Measurements from ENCODE around the gene MLLT1.
A peak's percentile ranks its signal among the peaks of the same experiment; 100 is the strongest.

Gene MLLT1

DNA sequence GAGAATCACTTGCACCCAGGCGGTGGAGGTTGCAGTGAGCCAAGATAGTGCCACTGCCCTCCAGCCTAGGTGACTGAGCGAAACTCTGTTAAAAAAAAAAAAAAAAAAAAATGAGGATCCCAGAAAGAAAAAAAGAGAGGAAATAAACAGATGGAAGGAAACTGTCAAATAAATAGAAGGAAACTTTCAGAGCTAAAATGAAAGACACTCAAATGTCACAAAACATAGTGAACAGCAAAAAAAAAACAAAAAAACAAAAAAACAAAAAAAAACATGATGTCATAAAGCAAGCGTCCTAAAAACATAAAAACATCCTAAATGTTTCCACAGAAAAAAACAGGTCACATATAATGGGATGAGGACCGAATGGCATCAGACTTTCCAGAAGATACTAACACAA lies 15.0 kb downstream of the MLLT1 start:
- H3K9me3 ChIP-seq, result no peaks in the 10 kb centered on the region
- no peaks in the 10 kb centered on the region for H3K4me1 ChIP-seq
- no peak overlapping the region for H3K4me3 ChIP-seq (ENCODE audit: low read depth, low read length)
- DNase-seq, result no peak
- H3K27me3 ChIP-seq, result no peaks in the 10 kb centered on the region
- TF ChIP-seq, protein P1, sequence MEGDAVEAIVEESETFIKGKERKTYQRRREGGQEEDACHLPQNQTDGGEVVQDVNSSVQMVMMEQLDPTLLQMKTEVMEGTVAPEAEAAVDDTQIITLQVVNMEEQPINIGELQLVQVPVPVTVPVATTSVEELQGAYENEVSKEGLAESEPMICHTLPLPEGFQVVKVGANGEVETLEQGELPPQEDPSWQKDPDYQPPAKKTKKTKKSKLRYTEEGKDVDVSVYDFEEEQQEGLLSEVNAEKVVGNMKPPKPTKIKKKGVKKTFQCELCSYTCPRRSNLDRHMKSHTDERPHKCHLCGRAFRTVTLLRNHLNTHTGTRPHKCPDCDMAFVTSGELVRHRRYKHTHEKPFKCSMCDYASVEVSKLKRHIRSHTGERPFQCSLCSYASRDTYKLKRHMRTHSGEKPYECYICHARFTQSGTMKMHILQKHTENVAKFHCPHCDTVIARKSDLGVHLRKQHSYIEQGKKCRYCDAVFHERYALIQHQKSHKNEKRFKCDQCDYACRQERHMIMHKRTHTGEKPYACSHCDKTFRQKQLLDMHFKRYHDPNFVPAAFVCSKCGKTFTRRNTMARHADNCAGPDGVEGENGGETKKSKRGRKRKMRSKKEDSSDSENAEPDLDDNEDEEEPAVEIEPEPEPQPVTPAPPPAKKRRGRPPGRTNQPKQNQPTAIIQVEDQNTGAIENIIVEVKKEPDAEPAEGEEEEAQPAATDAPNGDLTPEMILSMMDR (IDR thresholded peaks at IDR 0.05; ENCODE audit: low read depth, low read length), result no peak
- peaks cover 80% of the 10 kb centered on the region for H3K36me3 ChIP-seq

DNA sequence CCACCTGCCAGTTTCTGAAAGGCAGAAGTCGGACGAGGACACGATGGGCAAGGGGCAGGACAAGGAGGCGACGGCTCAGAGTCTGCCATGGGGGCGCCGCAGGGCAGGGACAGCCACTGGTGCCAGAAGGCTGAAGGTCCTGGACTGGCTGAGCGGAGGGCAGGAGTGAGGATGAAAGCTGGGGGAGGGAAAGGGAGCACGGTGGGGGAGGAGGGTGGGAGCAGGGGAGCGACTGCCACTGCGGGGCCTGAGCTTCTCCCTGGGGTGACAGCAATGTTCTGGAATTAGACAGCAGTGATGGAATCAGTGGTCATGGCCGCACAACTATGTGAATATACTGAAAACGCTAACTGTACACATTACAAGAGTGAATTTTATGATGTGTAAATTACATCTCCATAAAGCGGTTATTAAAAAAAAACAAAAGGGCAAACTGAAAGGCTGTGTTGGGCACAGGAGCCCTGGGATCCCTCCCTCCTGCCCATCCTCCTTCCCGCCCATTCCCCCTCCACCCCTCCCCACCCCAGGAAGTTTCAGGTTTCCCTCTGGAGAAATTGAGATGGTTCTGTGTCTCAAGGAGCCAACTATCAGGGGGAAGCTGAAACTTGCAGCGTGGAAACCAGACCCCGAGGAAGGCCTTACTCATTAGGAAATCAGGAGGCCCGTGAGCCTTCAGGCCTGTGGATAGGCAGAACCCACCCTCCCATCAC lies 15.9 kb downstream of the MLLT1 start:
- peaks cover 77% of the 10 kb centered on the region for H3K36me3 ChIP-seq

DNA sequence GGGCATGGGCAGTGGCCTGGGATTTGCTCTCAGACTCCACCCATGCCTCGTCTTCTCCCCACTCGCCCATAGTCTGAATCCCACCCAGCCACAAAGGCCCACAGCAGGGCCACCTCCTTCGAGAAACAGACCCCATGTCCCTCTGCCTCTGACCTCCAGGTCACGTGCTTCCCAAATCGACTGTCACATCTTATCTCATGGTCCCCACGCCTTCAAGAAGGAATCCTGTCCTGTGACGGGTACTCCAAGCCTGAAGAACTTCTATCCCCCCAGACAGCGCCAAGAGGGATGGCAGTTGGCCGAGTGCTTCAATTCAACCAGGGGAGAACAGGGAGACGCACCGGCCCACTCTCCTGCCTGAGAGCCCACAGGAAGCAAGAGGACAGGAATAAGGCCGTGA lies 16.5 kb downstream of the MLLT1 start:
- Histone ChIP-seq H3K36me3 (peaks cover 77% of the 10 kb centered on the region), H3K4me1 (no peaks in the 10 kb centered on the region), H3K27me3 (no peaks in the 10 kb centered on the region), H3K4me3 (ENCODE audit: low read depth, low read length) (no peak overlapping the region), H3K9me3 (no peaks in the 10 kb centered on the region)
- no peak for DNase-seq
- TF ChIP-seq, protein P1 (IDR thresholded peaks at IDR 0.05; ENCODE audit: low read depth, low read length), result no peak

More for the DNA sequence above, 15.9 kb downstream of the MLLT1 start:
- Histone ChIP-seq H3K27me3 (no peaks in the 10 kb centered on the region), H3K9me3 (no peaks in the 10 kb centered on the region), H3K4me3 (ENCODE audit: low read depth, low read length) (no peak overlapping the region), H3K4me1 (no peaks in the 10 kb centered on the region)
- DNase-seq, result no peak
- TF ChIP-seq, protein P1 (IDR thresholded peaks at IDR 0.05; ENCODE audit: low read depth, low read length), result no peak

DNA sequence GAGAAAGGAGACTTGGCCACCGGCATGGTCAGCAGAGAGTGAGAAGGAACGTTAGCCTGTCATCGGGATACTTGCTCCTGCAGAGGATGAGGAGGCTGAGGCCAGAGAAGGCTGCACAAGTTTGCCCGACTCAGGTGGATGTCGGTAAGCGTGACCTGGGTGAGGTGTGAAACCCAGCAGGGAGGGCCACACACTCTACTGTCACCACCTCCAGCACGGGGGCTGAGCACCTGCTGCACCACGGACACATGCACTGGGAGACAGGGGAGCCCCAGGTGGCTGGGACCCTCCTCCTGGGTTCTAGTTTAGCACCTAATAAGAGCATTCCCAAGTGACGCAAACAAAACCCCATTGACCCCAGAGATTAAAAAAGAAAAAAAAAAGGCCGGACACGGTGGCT lies 17.3 kb downstream of the MLLT1 start:
- Histone ChIP-seq H3K36me3 (peaks cover 77% of the 10 kb centered on the region), H3K4me3 (ENCODE audit: low read depth, low read length) (no peak overlapping the region), H3K9me3 (no peaks in the 10 kb centered on the region), H3K4me1 (no peaks in the 10 kb centered on the region), H3K27me3 (no peaks in the 10 kb centered on the region)
- DNase-seq, result no peak
- TF ChIP-seq, protein P1 (IDR thresholded peaks at IDR 0.05; ENCODE audit: low read depth, low read length), result no peak

DNA sequence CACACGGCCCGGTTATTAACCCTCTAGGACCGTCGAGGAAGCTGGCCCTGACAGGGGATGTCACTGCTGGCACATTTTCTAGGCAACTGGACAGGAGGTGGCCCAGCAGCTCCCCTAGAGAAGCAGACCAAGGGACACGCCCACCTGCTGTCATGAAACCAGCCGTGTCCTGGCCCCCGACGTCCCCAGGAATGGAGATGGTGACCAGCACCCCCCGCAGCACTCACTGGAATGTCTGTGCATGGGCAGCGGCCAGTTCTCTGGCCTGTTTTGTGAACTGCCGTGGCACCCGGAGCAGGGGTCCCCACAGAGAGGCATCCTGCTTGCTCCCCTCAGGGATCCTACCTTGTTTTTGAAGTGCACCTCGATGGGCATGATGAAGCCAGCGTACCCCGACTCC lies 17.9 kb downstream of the MLLT1 start:
- DNase-seq, result no peak
- H3K27me3 ChIP-seq, result no peaks in the 10 kb centered on the region
- peaks cover 76% of the 10 kb centered on the region for H3K36me3 ChIP-seq
- no peaks in the 10 kb centered on the region for H3K4me1 ChIP-seq
- no peaks in the 10 kb centered on the region for H3K9me3 ChIP-seq
- TF ChIP-seq, protein P1 (IDR thresholded peaks at IDR 0.05; ENCODE audit: low read depth, low read length), result no peak
- no peak overlapping the region for H3K4me3 ChIP-seq (ENCODE audit: low read depth, low read length)

DNA sequence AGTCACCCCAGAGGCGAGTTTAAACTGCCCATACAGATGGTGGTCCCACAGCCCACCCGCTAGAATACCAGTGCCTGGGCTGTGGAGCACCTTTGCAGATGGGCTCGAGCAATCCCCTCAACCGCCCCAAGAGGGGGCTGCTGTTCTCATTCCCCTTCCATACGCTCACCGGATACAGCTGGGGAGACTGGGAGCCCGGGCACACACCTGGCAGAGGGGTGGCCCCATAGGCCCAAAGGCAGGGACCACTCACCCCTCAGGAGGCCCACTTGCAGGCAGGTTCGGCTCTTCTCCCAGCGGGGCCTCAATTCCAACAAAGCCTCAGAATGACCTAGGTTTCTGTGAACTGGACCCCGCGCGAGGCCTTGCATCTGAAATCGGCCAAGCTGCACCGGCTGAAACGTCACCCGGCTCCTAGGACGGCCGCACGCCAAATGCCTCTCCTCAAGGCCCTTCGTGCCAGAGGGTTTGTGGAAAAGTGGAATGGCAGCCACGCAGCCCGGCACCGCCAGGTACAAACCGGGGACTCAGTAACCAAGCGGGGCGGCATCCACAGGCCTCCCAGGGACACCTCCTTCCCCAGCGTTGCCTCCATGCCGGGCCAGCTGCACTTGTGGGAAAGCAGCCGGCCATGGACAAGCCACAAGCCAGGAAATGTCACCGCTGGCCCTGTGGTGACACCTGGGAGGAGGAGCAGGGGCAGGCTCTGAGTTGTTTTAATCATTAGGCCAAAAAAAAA lies 18.7 kb downstream of the MLLT1 start:
- H3K9me3 ChIP-seq, result no peaks in the 10 kb centered on the region
- peak; percentile 65 for DNase-seq
- H3K4me1 ChIP-seq, result no peaks in the 10 kb centered on the region
- H3K36me3 ChIP-seq, result peaks cover 77% of the 10 kb centered on the region
- H3K4me3 ChIP-seq (ENCODE audit: low read depth, low read length), result no peak overlapping the region
- H3K27me3 ChIP-seq, result no peaks in the 10 kb centered on the region
- TF ChIP-seq, protein P1 (IDR thresholded peaks at IDR 0.05; ENCODE audit: low read depth, low read length), result peak; percentile 68

Data from BE2C (cell line).